ENCODE results near the gene GAL3ST3.
"Not testable (repeated sequence)": the region's sequence is repeated elsewhere in the genome, so short reads cannot be mapped to it uniquely, and the experiment has no call there.

GAL3ST3 gene

GRCh38 chr11:66011785-66012303 lies 37.1 kb downstream of the GAL3ST3 start, which contains the start of gene CST6:
Gene CST6, plus strand, starts transcription at chr11:66012008. Its CDS starts 37 bp downstream, at chr11:66012045.
- peak; percentile 14 for DNase-seq (ENCODE audit: low spot score)

DNA sequence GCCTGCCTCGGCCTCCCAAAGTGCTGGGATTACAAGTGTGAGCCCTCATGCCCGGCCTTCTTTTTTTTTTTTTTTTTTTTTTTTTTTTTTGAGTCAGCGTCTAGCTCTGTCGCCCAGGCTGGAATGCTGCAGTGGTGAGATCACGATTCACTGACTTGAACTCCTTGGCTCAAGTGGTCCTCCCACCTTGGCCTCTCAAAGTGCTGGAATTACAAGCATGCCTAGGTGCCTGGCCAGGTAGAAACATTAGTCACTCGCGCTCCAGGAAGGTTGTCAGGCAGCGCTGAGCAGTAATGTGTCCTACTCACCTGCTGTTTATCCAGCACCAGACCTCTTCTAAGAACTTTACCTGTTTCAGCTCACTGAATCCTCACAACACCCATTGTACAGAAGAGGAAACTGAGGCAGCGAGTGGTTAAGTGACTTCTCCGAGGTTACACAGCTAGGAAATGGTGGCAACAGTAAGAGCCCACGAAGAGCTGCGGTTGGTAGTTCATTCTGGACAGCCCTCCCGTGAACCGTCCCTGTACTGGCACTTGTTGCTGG lies 37.6 kb downstream of the GAL3ST3 start:
- DNase-seq (ENCODE audit: low spot score): peak; percentile 29
- TF ChIP-seq CTCF (IDR thresholded peaks at IDR 0.05; ENCODE audit: extremely low read depth, missing control alignments): no peak

More at GRCh38 chr11:66011785-66012303, 37.1 kb downstream of the GAL3ST3 start, which contains the start of gene CST6:
- no peak for TF ChIP-seq CTCF (IDR thresholded peaks at IDR 0.05; ENCODE audit: extremely low read depth, missing control alignments)

DNA sequence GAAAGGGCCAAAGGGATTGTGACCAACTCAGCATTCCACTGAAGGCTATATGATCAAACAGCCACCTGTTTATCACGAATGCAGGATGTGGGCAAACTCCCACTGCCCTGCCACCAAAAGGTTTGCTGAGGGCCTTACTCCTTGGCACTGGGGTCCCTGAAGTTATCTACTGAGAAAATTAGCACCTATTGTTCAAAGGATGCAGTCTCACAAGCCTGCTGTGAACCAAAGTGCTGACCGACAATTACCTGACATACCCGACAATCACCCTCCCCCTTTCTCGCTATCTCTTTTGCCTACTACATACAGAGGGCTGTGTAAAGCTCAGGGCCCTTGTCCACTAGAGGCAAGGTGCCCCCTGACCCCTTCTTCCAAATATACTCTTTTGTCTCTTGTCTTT lies 38.9 kb downstream of the GAL3ST3 start:
- DNase-seq (ENCODE audit: low spot score): not testable (repeated sequence)

- peak; percentile 16 for DNase-seq (ENCODE audit: low spot score)
- TF ChIP-seq CTCF (IDR thresholded peaks at IDR 0.05; ENCODE audit: extremely low read depth, missing control alignments): no peak
Observed at GRCh38 chr11:66008468-66009101, 40.4 kb downstream of the GAL3ST3 start.

- no peak for TF ChIP-seq CTCF (IDR thresholded peaks at IDR 0.05; ENCODE audit: extremely low read depth, missing control alignments)
- no peak for DNase-seq (ENCODE audit: low spot score)
Observed at GRCh38 chr11:66008095-66008467, 40.9 kb downstream of the GAL3ST3 start.

- DNase-seq (ENCODE audit: low spot score): peak; percentile 11
- TF ChIP-seq CTCF (IDR thresholded peaks at IDR 0.05; ENCODE audit: extremely low read depth, missing control alignments): no peak
Observed at GRCh38 chr11:66007201-66007634, 41.7 kb downstream of the GAL3ST3 start.

GRCh38 chr11:66006891-66007176 lies 42.1 kb downstream of the GAL3ST3 start:
- DNase-seq (ENCODE audit: low spot score): no peak
- TF ChIP-seq CTCF (IDR thresholded peaks at IDR 0.05; ENCODE audit: extremely low read depth, missing control alignments): no peak

All from GM20000 (cell line).